GM12878 (cell line): Measurements from ENCODE around the gene TBC1D10A. TPM values are rescaled to one million over a fixed set of nuclear protein-coding genes. Genes with fewer than 3 reads are reported as not detected.

Source experiments
- BCLAF1 ChIP-seq: fragments of 450-650 bp; IDR thresholded peaks from 2 replicates; pipeline ENCODE4 v1.6.1; 2017; ENCODE audit warnings: antibody characterized with exemption, mild to moderate bottlenecking, moderate library complexity
- BHLHE40 ChIP-seq, 2 experiments: fragments of 450-650 bp in 1 of 2; IDR thresholded peaks; 2 replicates each; pipeline ENCODE4 v1.6.1; 2011 to 2017; ENCODE audit warnings: low read depth in 2 of 2, borderline replicate concordance in 1 of 2, improper control_type of control experiment in 1 of 2, low read length in 1 of 2, mild to moderate bottlenecking in 1 of 2
- CHD4 ChIP-seq: fragments of 200-600 bp; sonication (generic); IDR thresholded peaks from 2 replicates; pipeline ENCODE4 v1.6.1; 2016; ENCODE audit warnings: mild to moderate bottlenecking
- FOXK2 ChIP-seq: fragments of 450-650 bp; IDR thresholded peaks from 2 replicates; pipeline ENCODE4 v1.6.1; 2017; ENCODE audit warnings: mild to moderate bottlenecking, moderate library complexity
- HDAC6 ChIP-seq: fragments of 200-600 bp; sonication (generic); IDR thresholded peaks from one replicate; pipeline ENCODE4 v1.8.0; 2017; ENCODE audit warnings: antibody characterized with exemption; ENCODE audit not compliant: unreplicated experiment
- NBN ChIP-seq: fragments of 450-650 bp; IDR thresholded peaks from 2 replicates; pipeline ENCODE4 v1.6.1; 2016
- POU2F2 ChIP-seq: IDR thresholded peaks from 3 replicates; pipeline ENCODE4 v1.6.1; 2011; ENCODE audit warnings: low read depth, mild to moderate bottlenecking, low read length, borderline replicate concordance
- REST ChIP-seq: IDR thresholded peaks from 2 replicates; pipeline ENCODE4 v1.6.1; 2012; ENCODE audit warnings: mild to moderate bottlenecking, low read depth, low read length
- polyA plus RNA-seq, 11 experiments: library from polyadenylated mRNA; depleted of rRNA in 4 of 11; unstranded in 6 of 11; stranded (reverse) in 5 of 11; fragments of >200 nt; fragmentation: Nextera tagmentation in 4 of 11; fragmentation: Illumina TruSeq in 1 of 11; extraction: Ambion mirVana in 4 of 11; extraction: Trizol in 1 of 11; gene quantifications; 1 replicate in 1 of 11; 2 replicates in 10 of 11; pipeline versions ENCODE4 v1.2.1 to v1.2.3, GENCODE V29; 2011 to 2016; ENCODE audit warnings: inconsistent platforms in 2 of 11, missing spikeins in 2 of 11, low read depth in 1 of 11
- total RNA-seq, 4 experiments: library from RNA; depleted of rRNA in 3 of 4; stranded (reverse); fragments of >200 nt in 3 of 4; fragmentation: Illumina TruSeq in 1 of 4; extraction: Trizol in 1 of 4; gene quantifications; 2 replicates each; pipeline versions ENCODE4 v1.2.1 to v1.2.3, GENCODE V29; 2013 to 2021
- TF ChIP-seq, protein P1 (sequence below): fragments of 150-350 bp; IDR thresholded peaks from 2 replicates; pipeline ENCODE4 v1.6.1; 2014; ENCODE audit warnings: mild to moderate bottlenecking, low read depth, low read length
- TF ChIP-seq, protein P2 (sequence below): fragments of 450-650 bp; IDR thresholded peaks from 2 replicates; pipeline ENCODE4 v1.6.1; 2017; ENCODE audit warnings: mild to moderate bottlenecking, moderate library complexity
- TF ChIP-seq, protein P3 (sequence below): fragments of 450-650 bp; IDR thresholded peaks from 2 replicates; pipeline ENCODE4 v1.6.1; 2016; ENCODE audit warnings: mild to moderate bottlenecking, moderate library complexity, borderline replicate concordance

TBC1D10A gene
- total and polyA plus RNA-seq, 10 of the 15 experiments (the other 5 are each of a cell fraction or from before 2014, with no cell fraction given): 0.27 to 25.7 (median 15.3) TPM

DNA sequence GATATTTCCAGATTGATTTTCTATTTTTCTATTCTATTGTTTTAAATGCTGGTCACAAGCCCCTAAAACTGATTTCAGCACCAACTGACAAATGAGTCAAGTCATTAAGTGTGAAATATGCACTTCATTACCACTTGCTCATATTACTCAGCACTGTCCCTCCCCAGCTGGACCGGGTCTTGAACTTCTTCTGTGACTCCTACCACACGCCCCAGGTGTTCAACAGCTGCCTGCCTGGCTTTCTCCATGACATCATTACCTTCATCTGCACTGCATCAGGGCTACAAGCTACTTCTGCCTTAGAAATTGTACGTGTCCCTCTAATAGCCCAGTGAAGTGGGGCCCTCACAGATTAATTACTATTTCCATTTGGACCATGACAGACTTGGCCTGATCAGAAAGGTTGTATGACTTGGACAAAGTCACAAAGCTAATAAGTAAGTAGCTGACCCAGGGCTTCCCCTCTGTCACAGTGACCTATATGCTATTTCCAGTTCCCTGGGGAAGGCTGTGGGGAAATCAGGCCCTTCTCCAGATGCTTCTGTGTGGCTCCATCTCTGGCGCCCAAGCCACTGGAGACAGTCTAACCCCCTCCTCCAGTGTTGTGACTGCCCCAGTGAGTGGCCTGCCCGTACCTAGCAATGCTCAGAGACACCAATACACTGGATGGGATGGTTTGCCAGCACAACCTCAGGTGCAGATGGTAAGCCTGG, 18.1 kb downstream of the TBC1D10A start (continued):
- TF ChIP-seq REST: no peak
- no peak for TF ChIP-seq BCLAF1
- TF ChIP-seq, protein P1, sequence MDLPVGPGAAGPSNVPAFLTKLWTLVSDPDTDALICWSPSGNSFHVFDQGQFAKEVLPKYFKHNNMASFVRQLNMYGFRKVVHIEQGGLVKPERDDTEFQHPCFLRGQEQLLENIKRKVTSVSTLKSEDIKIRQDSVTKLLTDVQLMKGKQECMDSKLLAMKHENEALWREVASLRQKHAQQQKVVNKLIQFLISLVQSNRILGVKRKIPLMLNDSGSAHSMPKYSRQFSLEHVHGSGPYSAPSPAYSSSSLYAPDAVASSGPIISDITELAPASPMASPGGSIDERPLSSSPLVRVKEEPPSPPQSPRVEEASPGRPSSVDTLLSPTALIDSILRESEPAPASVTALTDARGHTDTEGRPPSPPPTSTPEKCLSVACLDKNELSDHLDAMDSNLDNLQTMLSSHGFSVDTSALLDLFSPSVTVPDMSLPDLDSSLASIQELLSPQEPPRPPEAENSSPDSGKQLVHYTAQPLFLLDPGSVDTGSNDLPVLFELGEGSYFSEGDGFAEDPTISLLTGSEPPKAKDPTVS: no peak
- no peak for TF ChIP-seq FOXK2
- TF ChIP-seq BHLHE40 (IDR thresholded peaks at IDR 0.05; ENCODE audit: borderline replicate concordance in 1 of 2, low read depth in 2 of 2, low read length in 1 of 2): 0 out of 4 replicates have a peak, but pooled peaks of 1 of the 2 experiments have one; percentile 24
- TF ChIP-seq, protein P2, sequence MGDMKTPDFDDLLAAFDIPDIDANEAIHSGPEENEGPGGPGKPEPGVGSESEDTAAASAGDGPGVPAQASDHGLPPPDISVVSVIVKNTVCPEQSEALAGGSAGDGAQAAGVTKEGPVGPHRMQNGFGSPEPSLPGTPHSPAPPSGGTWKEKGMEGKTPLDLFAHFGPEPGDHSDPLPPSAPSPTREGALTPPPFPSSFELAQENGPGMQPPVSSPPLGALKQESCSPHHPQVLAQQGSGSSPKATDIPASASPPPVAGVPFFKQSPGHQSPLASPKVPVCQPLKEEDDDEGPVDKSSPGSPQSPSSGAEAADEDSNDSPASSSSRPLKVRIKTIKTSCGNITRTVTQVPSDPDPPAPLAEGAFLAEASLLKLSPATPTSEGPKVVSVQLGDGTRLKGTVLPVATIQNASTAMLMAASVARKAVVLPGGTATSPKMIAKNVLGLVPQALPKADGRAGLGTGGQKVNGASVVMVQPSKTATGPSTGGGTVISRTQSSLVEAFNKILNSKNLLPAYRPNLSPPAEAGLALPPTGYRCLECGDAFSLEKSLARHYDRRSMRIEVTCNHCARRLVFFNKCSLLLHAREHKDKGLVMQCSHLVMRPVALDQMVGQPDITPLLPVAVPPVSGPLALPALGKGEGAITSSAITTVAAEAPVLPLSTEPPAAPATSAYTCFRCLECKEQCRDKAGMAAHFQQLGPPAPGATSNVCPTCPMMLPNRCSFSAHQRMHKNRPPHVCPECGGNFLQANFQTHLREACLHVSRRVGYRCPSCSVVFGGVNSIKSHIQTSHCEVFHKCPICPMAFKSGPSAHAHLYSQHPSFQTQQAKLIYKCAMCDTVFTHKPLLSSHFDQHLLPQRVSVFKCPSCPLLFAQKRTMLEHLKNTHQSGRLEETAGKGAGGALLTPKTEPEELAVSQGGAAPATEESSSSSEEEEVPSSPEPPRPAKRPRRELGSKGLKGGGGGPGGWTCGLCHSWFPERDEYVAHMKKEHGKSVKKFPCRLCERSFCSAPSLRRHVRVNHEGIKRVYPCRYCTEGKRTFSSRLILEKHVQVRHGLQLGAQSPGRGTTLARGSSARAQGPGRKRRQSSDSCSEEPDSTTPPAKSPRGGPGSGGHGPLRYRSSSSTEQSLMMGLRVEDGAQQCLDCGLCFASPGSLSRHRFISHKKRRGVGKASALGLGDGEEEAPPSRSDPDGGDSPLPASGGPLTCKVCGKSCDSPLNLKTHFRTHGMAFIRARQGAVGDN: no peak
- no peak for TF ChIP-seq CHD4
- TF ChIP-seq POU2F2: no peak
- no peak for TF ChIP-seq HDAC6
- TF ChIP-seq, protein P3, sequence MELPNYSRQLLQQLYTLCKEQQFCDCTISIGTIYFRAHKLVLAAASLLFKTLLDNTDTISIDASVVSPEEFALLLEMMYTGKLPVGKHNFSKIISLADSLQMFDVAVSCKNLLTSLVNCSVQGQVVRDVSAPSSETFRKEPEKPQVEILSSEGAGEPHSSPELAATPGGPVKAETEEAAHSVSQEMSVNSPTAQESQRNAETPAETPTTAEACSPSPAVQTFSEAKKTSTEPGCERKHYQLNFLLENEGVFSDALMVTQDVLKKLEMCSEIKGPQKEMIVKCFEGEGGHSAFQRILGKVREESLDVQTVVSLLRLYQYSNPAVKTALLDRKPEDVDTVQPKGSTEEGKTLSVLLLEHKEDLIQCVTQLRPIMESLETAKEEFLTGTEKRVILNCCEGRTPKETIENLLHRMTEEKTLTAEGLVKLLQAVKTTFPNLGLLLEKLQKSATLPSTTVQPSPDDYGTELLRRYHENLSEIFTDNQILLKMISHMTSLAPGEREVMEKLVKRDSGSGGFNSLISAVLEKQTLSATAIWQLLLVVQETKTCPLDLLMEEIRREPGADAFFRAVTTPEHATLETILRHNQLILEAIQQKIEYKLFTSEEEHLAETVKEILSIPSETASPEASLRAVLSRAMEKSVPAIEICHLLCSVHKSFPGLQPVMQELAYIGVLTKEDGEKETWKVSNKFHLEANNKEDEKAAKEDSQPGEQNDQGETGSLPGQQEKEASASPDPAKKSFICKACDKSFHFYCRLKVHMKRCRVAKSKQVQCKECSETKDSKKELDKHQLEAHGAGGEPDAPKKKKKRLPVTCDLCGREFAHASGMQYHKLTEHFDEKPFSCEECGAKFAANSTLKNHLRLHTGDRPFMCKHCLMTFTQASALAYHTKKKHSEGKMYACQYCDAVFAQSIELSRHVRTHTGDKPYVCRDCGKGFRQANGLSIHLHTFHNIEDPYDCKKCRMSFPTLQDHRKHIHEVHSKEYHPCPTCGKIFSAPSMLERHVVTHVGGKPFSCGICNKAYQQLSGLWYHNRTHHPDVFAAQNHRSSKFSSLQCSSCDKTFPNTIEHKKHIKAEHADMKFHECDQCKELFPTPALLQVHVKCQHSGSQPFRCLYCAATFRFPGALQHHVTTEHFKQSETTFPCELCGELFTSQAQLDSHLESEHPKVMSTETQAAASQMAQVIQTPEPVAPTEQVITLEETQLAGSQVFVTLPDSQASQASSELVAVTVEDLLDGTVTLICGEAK: no peak
- no peak for TF ChIP-seq NBN
